22Rv1 (cell line): ENCODE data around the gene NOL9.

Experiments used
- ZFX ChIP-seq: fragments of 450-650 bp; IDR thresholded peaks from 2 replicates; pipeline ENCODE4 v1.6.1; 2017; ENCODE audit warnings: antibody characterized with exemption, borderline replicate concordance
- TF ChIP-seq, protein P1 (sequence below): fragments of 450-650 bp; IDR thresholded peaks from 2 replicates; pipeline ENCODE4 v1.5.1; 2017; ENCODE audit warnings: mild to moderate bottlenecking

DNA sequence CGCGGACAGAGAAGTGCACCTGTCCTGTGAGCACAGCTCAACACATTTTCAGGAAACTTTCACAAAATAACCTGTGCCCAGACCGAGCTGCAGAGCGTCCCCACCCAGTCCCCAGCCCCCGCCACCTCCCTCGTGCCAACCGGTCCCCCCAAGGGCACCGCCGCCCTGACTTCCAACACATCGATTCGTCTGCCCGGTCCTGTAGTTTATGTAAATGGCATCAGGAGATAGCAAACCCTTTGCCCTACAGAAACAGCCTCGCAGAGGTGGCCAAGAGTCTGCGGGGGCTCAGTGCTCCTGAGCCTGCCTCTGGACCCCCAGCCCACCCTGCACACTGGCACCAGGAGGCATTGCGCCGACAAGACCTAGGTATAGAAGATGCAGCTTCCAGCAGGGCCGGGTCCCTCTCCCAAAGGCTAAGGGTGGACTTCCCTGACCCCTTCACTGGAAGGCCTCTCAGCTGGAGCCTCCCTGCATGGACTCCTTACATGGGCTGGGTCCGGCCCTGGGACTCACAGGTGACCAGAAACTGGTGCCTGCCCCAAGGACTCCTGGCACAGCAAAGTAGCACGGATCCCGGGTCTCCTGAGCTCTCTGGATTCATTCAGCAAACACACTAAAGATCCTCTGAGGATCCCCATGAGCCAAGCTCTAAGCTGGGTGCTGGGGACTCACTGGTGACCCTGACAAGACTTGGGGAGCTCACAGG lies 56.3 kb downstream of the NOL9 start:
- TF ChIP-seq, protein P1, sequence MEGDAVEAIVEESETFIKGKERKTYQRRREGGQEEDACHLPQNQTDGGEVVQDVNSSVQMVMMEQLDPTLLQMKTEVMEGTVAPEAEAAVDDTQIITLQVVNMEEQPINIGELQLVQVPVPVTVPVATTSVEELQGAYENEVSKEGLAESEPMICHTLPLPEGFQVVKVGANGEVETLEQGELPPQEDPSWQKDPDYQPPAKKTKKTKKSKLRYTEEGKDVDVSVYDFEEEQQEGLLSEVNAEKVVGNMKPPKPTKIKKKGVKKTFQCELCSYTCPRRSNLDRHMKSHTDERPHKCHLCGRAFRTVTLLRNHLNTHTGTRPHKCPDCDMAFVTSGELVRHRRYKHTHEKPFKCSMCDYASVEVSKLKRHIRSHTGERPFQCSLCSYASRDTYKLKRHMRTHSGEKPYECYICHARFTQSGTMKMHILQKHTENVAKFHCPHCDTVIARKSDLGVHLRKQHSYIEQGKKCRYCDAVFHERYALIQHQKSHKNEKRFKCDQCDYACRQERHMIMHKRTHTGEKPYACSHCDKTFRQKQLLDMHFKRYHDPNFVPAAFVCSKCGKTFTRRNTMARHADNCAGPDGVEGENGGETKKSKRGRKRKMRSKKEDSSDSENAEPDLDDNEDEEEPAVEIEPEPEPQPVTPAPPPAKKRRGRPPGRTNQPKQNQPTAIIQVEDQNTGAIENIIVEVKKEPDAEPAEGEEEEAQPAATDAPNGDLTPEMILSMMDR, result no peak
- no peak for TF ChIP-seq ZFX
